SHP77 (cell line): ENCODE measurements around the gene KCNIP3.
A peak's percentile ranks its signal among the peaks of the same experiment; 100 is the strongest.

Experiments used
- DNase-seq, 2 experiments: peaks; one replicate each; lab custom pipeline; 2025; lab: John Stamatoyannopoulos, UW

The KCNIP3 gene

GRCh38 chr2:95275151-95275515 lies 22.0 kb upstream of the KCNIP3 start:
- DNase-seq = no peak

GRCh38 chr2:95275601-95276243 lies 21.4 kb upstream of the KCNIP3 start:
- DNase-seq = no peak

GRCh38 chr2:95276244-95276887 lies 20.8 kb upstream of the KCNIP3 start:
- no peak for DNase-seq

GRCh38 chr2:95276888-95277245 lies 20.3 kb upstream of the KCNIP3 start:
- no peak for DNase-seq

- DNase-seq = no peak
Measured at GRCh38 chr2:95277246-95277906, 19.8 kb upstream of the KCNIP3 start.

GRCh38 chr2:95278051-95278471 lies 19.1 kb upstream of the KCNIP3 start:
- DNase-seq = no peak

GRCh38 chr2:95278637-95279225 lies 18.4 kb upstream of the KCNIP3 start:
- DNase-seq = no peak

GRCh38 chr2:95279435-95280035 lies 17.6 kb upstream of the KCNIP3 start:
- DNase-seq = no peak

- DNase-seq = no peak
Measured at GRCh38 chr2:95281071-95281470, 16.1 kb upstream of the KCNIP3 start.

GRCh38 chr2:95281786-95282185 lies 15.4 kb upstream of the KCNIP3 start:
- no peak for DNase-seq

GRCh38 chr2:95282458-95282857 lies 14.7 kb upstream of the KCNIP3 start:
- DNase-seq = no peak

- DNase-seq = no peak
Measured at GRCh38 chr2:95283562-95283961, 13.6 kb upstream of the KCNIP3 start.

GRCh38 chr2:95284886-95285541 lies 12.1 kb upstream of the KCNIP3 start:
- DNase-seq = no peak

- no peak for DNase-seq
Measured at GRCh38 chr2:95285542-95285932, 11.6 kb upstream of the KCNIP3 start.

- DNase-seq = no peak
Measured at GRCh38 chr2:95287336-95287735, 9.8 kb upstream of the KCNIP3 start.

- peak in 1 of 2 experiments; percentile 50 for DNase-seq
Measured at GRCh38 chr2:95287806-95288205, 9.3 kb upstream of the KCNIP3 start.

- peak in 1 of 2 experiments; percentile 39 for DNase-seq
Measured at GRCh38 chr2:95289253-95289652, 7.9 kb upstream of the KCNIP3 start.

GRCh38 chr2:95291222-95291621 lies 5.9 kb upstream of the KCNIP3 start:
- DNase-seq = no peak

- no peak for DNase-seq
Measured at GRCh38 chr2:95292623-95293260, 4.4 kb upstream of the KCNIP3 start.

GRCh38 chr2:95294579-95295250 lies 2.4 kb upstream of the KCNIP3 start:
- DNase-seq = no peak

GRCh38 chr2:95295376-95295775 lies 1.8 kb upstream of the KCNIP3 start:
- no peak for DNase-seq
